IMR-90 (cell line): Measurements from ENCODE around the gene CYP11A1. TPM values are rescaled to one million over a fixed set of nuclear protein-coding genes. Genes with fewer than 3 reads are reported as not detected.

Experiments
- ATAC-seq: fragments of 200-7000 bp; cut with Tn5 transposase; 2 replicates; pipeline ENCODE4 v1.9.1; 2020; ENCODE audit warnings: low read depth, mild to moderate bottlenecking, moderate library complexity
- BruUV-seq: library from RNA; stranded (reverse); fragments of 400-500 nt; replicated peaks from 2 replicates; lab custom pipeline; 2021; lab: Mats Ljungman, UMichigan
- CTCF ChIA-PET: fragments of 300-600 bp; formaldehyde crosslinking; extraction: SDS; loops from one replicate; lab custom pipeline; 2021; ENCODE audit warnings: antibody characterized with exemption; lab: Yijun Ruan, JAX
- POLR2A ChIA-PET: fragments of 300-600 bp; sonication (Branson Sonifier 250); formaldehyde crosslinking; loops from one replicate; lab custom pipeline; 2022; ENCODE audit warnings: antibody characterized with exemption; ENCODE audit not compliant: unreplicated experiment; lab: Charles Lee
- DNase-seq: peaks from one replicate; pipeline ENCODE4 v3.0.0; 2013
- H2AFZ ChIP-seq: replicated peaks from 2 replicates; pipeline ENCODE3; 2013; ENCODE audit warnings: low read length, mild to moderate bottlenecking; ENCODE audit not compliant: poor library complexity
- H2AK5ac ChIP-seq: 2 replicates; pipeline ENCODE4 v1.6.1; 2013; ENCODE audit warnings: low read depth, low read length, inconsistent platforms
- H2AK9ac ChIP-seq: replicated peaks from 2 replicates; pipeline ENCODE3; 2013; ENCODE audit warnings: mild to moderate bottlenecking, low read depth, low read length, moderate library complexity; ENCODE audit not compliant: poor library complexity
- H2BK120ac ChIP-seq: 2 replicates; pipeline ENCODE4 v1.6.1; 2013; ENCODE audit warnings: low read depth, low read length, inconsistent platforms
- H2BK15ac ChIP-seq: 3 replicates; pipeline ENCODE4 v1.6.1; 2013; ENCODE audit warnings: low read depth, low read length, inconsistent platforms
- H2BK20ac ChIP-seq: 2 replicates; pipeline ENCODE4 v1.6.1; 2013; ENCODE audit warnings: low read depth, mild to moderate bottlenecking, inconsistent platforms, low read length, moderate library complexity
- H2BK5ac ChIP-seq: 2 replicates; pipeline ENCODE4 v1.6.1; 2013; ENCODE audit warnings: mild to moderate bottlenecking, low read depth, low read length, inconsistent platforms; ENCODE audit not compliant: poor library complexity, severe bottlenecking
- H3K14ac ChIP-seq: replicated peaks from 2 replicates; pipeline ENCODE4 v1.6.1; 2013; ENCODE audit warnings: low read depth, low read length, inconsistent platforms
- H3K18ac ChIP-seq: 2 replicates; pipeline ENCODE4 v1.6.1; 2013; ENCODE audit warnings: low read depth, low read length, control low read depth
- H3K23ac ChIP-seq: 2 replicates; pipeline ENCODE4 v1.6.1; 2013; ENCODE audit warnings: low read depth, low read length, inconsistent platforms
- H3K27ac ChIP-seq: 2 replicates; pipeline ENCODE4 v1.5.1; 2013; ENCODE audit warnings: mild to moderate bottlenecking, control low read depth, low read length; ENCODE audit not compliant: insufficient read depth
- H3K27me3 ChIP-seq: 2 replicates; pipeline ENCODE4 v1.6.1; 2013; ENCODE audit warnings: low read length; ENCODE audit not compliant: control insufficient read depth, insufficient read depth
- H3K36me3 ChIP-seq: 2 replicates; pipeline ENCODE4 v1.6.1; 2013; ENCODE audit warnings: low read length, mixed read lengths; ENCODE audit not compliant: control insufficient read depth, insufficient read depth
- H3K4ac ChIP-seq: 2 replicates; pipeline ENCODE4 v1.6.1; 2013; ENCODE audit warnings: low read depth, low read length, inconsistent platforms
- H3K4me1 ChIP-seq: 2 replicates; pipeline ENCODE4 v1.6.1; 2013; ENCODE audit warnings: low read length, mixed read lengths; ENCODE audit not compliant: control insufficient read depth, insufficient read depth
- H3K4me2 ChIP-seq: 2 replicates; pipeline ENCODE4 v1.6.1; 2013; ENCODE audit warnings: low read depth, mild to moderate bottlenecking, control low read depth, low read length, moderate library complexity
- H3K4me3 ChIP-seq: 2 replicates; pipeline ENCODE4 v1.5.1; 2013; ENCODE audit warnings: low read depth, mild to moderate bottlenecking, control low read depth, low read length, moderate library complexity; ENCODE audit not compliant: insufficient read depth
- H3K56ac ChIP-seq: 2 replicates; pipeline ENCODE4 v1.6.1; 2013; ENCODE audit warnings: low read length, inconsistent platforms; ENCODE audit not compliant: insufficient read depth; ENCODE audit errors: extremely low read depth
- H3K79me1 ChIP-seq, 2 experiments: 2 replicates each; pipeline ENCODE4 v1.6.1; 2013; ENCODE audit warnings: low read length in 2 of 2, inconsistent platforms in 1 of 2, low read depth in 1 of 2
- H3K9ac ChIP-seq: 2 replicates; pipeline ENCODE4 v1.6.1; 2013; ENCODE audit warnings: low read depth, low read length, control low read depth
- H3K9me1 ChIP-seq: 2 replicates; pipeline ENCODE4 v1.6.1; 2013; ENCODE audit warnings: low read length, inconsistent platforms; ENCODE audit not compliant: insufficient read depth
- H3K9me3 ChIP-seq: 2 replicates; pipeline ENCODE4 v1.6.1; 2013; ENCODE audit warnings: low read length; ENCODE audit not compliant: control insufficient read depth, insufficient read depth
- H4K20me1 ChIP-seq: 2 replicates; pipeline ENCODE4 v1.6.1; 2013; ENCODE audit warnings: low read length, inconsistent platforms; ENCODE audit not compliant: insufficient read depth
- H4K5ac ChIP-seq: 2 replicates; pipeline ENCODE4 v1.6.1; 2013; ENCODE audit warnings: mild to moderate bottlenecking, low read depth, low read length, control low read depth
- H4K8ac ChIP-seq, 2 experiments: 2 replicates each; pipeline ENCODE4 v1.6.1; 2013; ENCODE audit warnings: low read depth in 2 of 2, low read length in 2 of 2, control low read depth in 1 of 2, inconsistent platforms in 1 of 2
- H4K91ac ChIP-seq: 2 replicates; pipeline ENCODE4 v1.6.1; 2013; ENCODE audit warnings: low read depth, low read length, inconsistent platforms; ENCODE audit not compliant: insufficient read depth
- BHLHE40 ChIP-seq: fragments of 150-350 bp; IDR thresholded peaks from 2 replicates; pipeline ENCODE4 v1.6.1; 2016; ENCODE audit warnings: mild to moderate bottlenecking, low read depth, low read length
- CEBPB ChIP-seq: IDR thresholded peaks from 2 replicates; pipeline ENCODE4 v1.6.1; 2012; ENCODE audit warnings: low read depth, low read length, improper control_type of control experiment
- CHD1 ChIP-seq: IDR thresholded peaks from 2 replicates; pipeline ENCODE4 v1.6.1; 2012; ENCODE audit warnings: low read depth, low read length, improper control_type of control experiment
- FOS ChIP-seq: fragments of 150-350 bp; IDR thresholded peaks from 2 replicates; pipeline ENCODE4 v1.6.1; 2016; ENCODE audit warnings: low read depth, low read length
- MAFK ChIP-seq: IDR thresholded peaks from 2 replicates; pipeline ENCODE4 v1.6.1; 2012; ENCODE audit warnings: low read depth, low read length, improper control_type of control experiment
- MAZ ChIP-seq: IDR thresholded peaks from 2 replicates; pipeline ENCODE4 v1.6.1; 2012; ENCODE audit warnings: low read depth, mild to moderate bottlenecking, low read length, improper control_type of control experiment, moderate library complexity, borderline replicate concordance
- MXI1 ChIP-seq: IDR thresholded peaks from 2 replicates; pipeline ENCODE4 v1.6.1; 2012; ENCODE audit warnings: low read depth, mild to moderate bottlenecking, low read length, moderate library complexity, borderline replicate concordance
- NFE2L2 ChIP-seq: fragments of 150-350 bp; IDR thresholded peaks from 2 replicates; pipeline ENCODE4 v1.6.1; 2016; ENCODE audit warnings: low read depth, mild to moderate bottlenecking, low read length
- POLR2A ChIP-seq: IDR thresholded peaks from 2 replicates; pipeline ENCODE4 v1.6.1; 2012; ENCODE audit warnings: mild to moderate bottlenecking, low read depth, low read length
- RAD21 ChIP-seq: IDR thresholded peaks from 2 replicates; pipeline ENCODE4 v1.6.1; 2012; ENCODE audit warnings: low read length, improper control_type of control experiment
- RCOR1 ChIP-seq: IDR thresholded peaks from 2 replicates; pipeline ENCODE4 v1.6.1; 2012; ENCODE audit warnings: mild to moderate bottlenecking, low read length, improper control_type of control experiment; ENCODE audit not compliant: insufficient replicate concordance
- RFX5 ChIP-seq: IDR thresholded peaks from 2 replicates; pipeline ENCODE4 v1.8.0; 2012; ENCODE audit warnings: low read depth, mild to moderate bottlenecking, low read length, moderate library complexity
- SMC3 ChIP-seq: fragments of 150-350 bp; IDR thresholded peaks from 2 replicates; pipeline ENCODE4 v1.6.1; 2016; ENCODE audit warnings: low read depth, mild to moderate bottlenecking, antibody characterized with exemption, low read length, moderate library complexity
- WGBS, 2 experiments: methylation state at CpG; one replicate each; pipeline versions ENCODE4 v1.1.5 to v1.1.7; 2013; ENCODE audit warnings: missing lambda C conversion rate in 2 of 2; ENCODE audit not compliant: insufficient read length in 1 of 2; ENCODE audit errors: extremely low coverage in 2 of 2; 5-methylcytosine and 5-hydroxymethylcytosine counted together
- dilution Hi-C: fragments of 300-500 bp; cut with HindIII; formaldehyde crosslinking; loops from one replicate; pipeline ENCODE4 v1.14.3; 2018; ENCODE audit warnings: low sequenced_read_pairs; ENCODE audit not compliant: unreplicated experiment
- in situ Hi-C: fragments of 300-500 bp; cut with MboI; formaldehyde crosslinking; loops from 3 replicates; pipeline ENCODE4 v1.14.3; 2019; ENCODE audit warnings: low sequenced_read_pairs, inconsistent platforms, mixed read lengths
- intact Hi-C: fragments of 100-400 bp; cut with micrococcal nuclease; formaldehyde crosslinking; loops from 2 replicates; pipeline ENCODE4 v1.10.0; 2022
- polyA plus RNA-seq, 3 experiments: library from polyadenylated mRNA; depleted of rRNA; stranded (reverse); fragments of >200 nt; gene quantifications; 2 replicates each; pipeline ENCODE4 v1.2.3, GENCODE V29; 2012; ENCODE audit warnings: low replicate concordance in 1 of 3
- total RNA-seq: library from RNA; depleted of rRNA; stranded (reverse); fragments of >200 nt; gene quantifications from 2 replicates; pipeline ENCODE4 v1.2.3, GENCODE V29; 2012
- TF ChIP-seq, protein P1 (sequence below): fragments of 150-350 bp; IDR thresholded peaks from 2 replicates; pipeline ENCODE4 v1.6.1; 2017; ENCODE audit warnings: mild to moderate bottlenecking, antibody characterized with exemption, low read length, low read depth
- TF ChIP-seq, protein P2 (sequence below): conservative IDR thresholded peaks from 2 replicates; pipeline ENCODE4 v1.5.1; 2012; ENCODE audit warnings: mild to moderate bottlenecking, low read depth, low read length, improper control_type of control experiment
- TF ChIP-seq, protein P3 (sequence below): fragments of 150-350 bp; IDR thresholded peaks from 2 replicates; pipeline ENCODE4 v1.6.1; 2016; ENCODE audit warnings: low read depth, mild to moderate bottlenecking, low read length, moderate library complexity, borderline replicate concordance

The CYP11A1 gene
- total and polyA plus RNA-seq, 2 of the 4 experiments (the other 2 are of a cell fraction): 0.18 to 0.50 TPM

DNA sequence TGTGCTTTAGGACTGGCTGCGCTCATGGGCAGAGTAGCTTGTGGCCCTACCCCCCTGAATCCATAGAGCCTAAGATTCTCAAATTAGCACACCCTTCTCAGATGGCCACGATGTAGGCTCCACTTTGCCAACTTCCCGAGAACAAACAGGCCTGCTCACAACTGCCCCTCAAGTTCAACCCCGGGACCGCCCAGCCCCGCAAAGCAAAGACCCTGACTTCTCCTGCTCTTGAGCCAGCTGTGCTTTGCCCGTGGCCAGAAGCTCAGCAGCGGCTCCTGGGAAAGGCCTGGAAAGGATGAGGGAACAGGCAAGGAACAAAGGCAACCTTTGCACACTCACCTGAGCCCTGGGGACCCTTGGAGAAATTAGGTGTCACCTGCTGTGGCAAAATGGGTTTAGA is 32.0 kb downstream of the CYP11A1 start:
- Histone ChIP-seq H2AFZ (no peak overlapping the region), H2AK5ac (no peak overlapping the region), H3K4me1 (peaks cover 2% of the 10 kb centered on the region; the same call in 1 of the 2 replicates), H2BK15ac (no peak overlapping the region), H4K20me1 (no peaks in the 10 kb centered on the region), H3K27me3 (peaks cover 32% of the 10 kb centered on the region), H3K56ac (no peak overlapping the region), H3K9ac (no peak overlapping the region), H3K79me1 (no peaks in the 10 kb centered on the region), H2BK5ac (no peak overlapping the region), H3K9me1 (peaks cover 16% of the 10 kb centered on the region; the same call in 1 of the 2 replicates), H2AK9ac (no peak overlapping the region), H4K8ac (no peak overlapping the region), H2BK120ac (no peak overlapping the region), H3K18ac (no peak overlapping the region), H3K23ac (no peak overlapping the region), H3K4me3 (no peak overlapping the region), H2BK20ac (no peak overlapping the region), H3K36me3 (no peaks in the 10 kb centered on the region), H3K27ac (no peak overlapping the region), H3K4ac (no peak overlapping the region), H4K91ac (no peak overlapping the region), H3K14ac (no peak overlapping the region), H3K4me2 (no peak overlapping the region), H3K9me3 (no peaks in the 10 kb centered on the region), H4K5ac (no peak overlapping the region)
- no peak for DNase-seq
- intact Hi-C loops: no loop called here
- no peak for ATAC-seq
- BruUV-seq: no TSS peak
- CTCF ChIA-PET: no interaction called here
- TF ChIP-seq, protein P1, sequence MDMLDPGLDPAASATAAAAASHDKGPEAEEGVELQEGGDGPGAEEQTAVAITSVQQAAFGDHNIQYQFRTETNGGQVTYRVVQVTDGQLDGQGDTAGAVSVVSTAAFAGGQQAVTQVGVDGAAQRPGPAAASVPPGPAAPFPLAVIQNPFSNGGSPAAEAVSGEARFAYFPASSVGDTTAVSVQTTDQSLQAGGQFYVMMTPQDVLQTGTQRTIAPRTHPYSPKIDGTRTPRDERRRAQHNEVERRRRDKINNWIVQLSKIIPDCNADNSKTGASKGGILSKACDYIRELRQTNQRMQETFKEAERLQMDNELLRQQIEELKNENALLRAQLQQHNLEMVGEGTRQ: no peak
- TF ChIP-seq MAZ: no peak
- TF ChIP-seq, protein P2, sequence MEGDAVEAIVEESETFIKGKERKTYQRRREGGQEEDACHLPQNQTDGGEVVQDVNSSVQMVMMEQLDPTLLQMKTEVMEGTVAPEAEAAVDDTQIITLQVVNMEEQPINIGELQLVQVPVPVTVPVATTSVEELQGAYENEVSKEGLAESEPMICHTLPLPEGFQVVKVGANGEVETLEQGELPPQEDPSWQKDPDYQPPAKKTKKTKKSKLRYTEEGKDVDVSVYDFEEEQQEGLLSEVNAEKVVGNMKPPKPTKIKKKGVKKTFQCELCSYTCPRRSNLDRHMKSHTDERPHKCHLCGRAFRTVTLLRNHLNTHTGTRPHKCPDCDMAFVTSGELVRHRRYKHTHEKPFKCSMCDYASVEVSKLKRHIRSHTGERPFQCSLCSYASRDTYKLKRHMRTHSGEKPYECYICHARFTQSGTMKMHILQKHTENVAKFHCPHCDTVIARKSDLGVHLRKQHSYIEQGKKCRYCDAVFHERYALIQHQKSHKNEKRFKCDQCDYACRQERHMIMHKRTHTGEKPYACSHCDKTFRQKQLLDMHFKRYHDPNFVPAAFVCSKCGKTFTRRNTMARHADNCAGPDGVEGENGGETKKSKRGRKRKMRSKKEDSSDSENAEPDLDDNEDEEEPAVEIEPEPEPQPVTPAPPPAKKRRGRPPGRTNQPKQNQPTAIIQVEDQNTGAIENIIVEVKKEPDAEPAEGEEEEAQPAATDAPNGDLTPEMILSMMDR: no peak
- no peak for TF ChIP-seq POLR2A
- no peak for TF ChIP-seq CEBPB
- TF ChIP-seq RFX5: no peak
- TF ChIP-seq CHD1: no peak
- no peak for TF ChIP-seq SMC3
- no peak for TF ChIP-seq RCOR1
- TF ChIP-seq NFE2L2: no peak
- TF ChIP-seq, protein P3, sequence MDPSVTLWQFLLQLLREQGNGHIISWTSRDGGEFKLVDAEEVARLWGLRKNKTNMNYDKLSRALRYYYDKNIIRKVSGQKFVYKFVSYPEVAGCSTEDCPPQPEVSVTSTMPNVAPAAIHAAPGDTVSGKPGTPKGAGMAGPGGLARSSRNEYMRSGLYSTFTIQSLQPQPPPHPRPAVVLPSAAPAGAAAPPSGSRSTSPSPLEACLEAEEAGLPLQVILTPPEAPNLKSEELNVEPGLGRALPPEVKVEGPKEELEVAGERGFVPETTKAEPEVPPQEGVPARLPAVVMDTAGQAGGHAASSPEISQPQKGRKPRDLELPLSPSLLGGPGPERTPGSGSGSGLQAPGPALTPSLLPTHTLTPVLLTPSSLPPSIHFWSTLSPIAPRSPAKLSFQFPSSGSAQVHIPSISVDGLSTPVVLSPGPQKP: no peak
- no peak for TF ChIP-seq RAD21
- no peak for TF ChIP-seq FOS
- TF ChIP-seq BHLHE40: no peak
- no peak for TF ChIP-seq MXI1
- TF ChIP-seq MAFK: no peak
- WGBS, 2 experiments: 93% methylated on average over 3 of the region's 8 CpGs; no CpG with 5 or more reads in 1 of the 2 experiments
- dilution Hi-C loops: no loop called here
- in situ Hi-C loops: no loop called here
- POLR2A ChIA-PET: no interaction called here
